SK-N-SH treated with all-trans-retinoic acid at 6 μM for 48 hours (cell line): ENCODE results near the gene YWHAE.

Experiments used
- ATAC-seq: fragments of 200-7000 bp; cut with Tn5 transposase; 3 replicates; pipeline ENCODE4 v1.9.1; 2020; ENCODE audit warnings: mild to moderate bottlenecking, moderate library complexity
- CREB5 ChIP-seq: fragments of 250-450 bp; sonication (Bioruptor Pico); IDR thresholded peaks from 2 replicates; pipeline ENCODE4 v1.5.1; 2020; ENCODE audit warnings: low read depth, mild to moderate bottlenecking, moderate library complexity
- CSDC2 ChIP-seq: fragments of 250-450 bp; sonication (Bioruptor Pico); IDR thresholded peaks from 2 replicates; pipeline ENCODE4 v1.5.0; 2020; ENCODE audit warnings: mild to moderate bottlenecking, moderate library complexity
- CSRNP3 ChIP-seq: fragments of 250-450 bp; sonication (Bioruptor Pico); IDR thresholded peaks from 2 replicates; pipeline ENCODE4 v1.5.1; 2021; ENCODE audit warnings: mild to moderate bottlenecking, moderate library complexity
- ESRRG ChIP-seq: fragments of 250-450 bp; sonication (Bioruptor Pico); IDR thresholded peaks from 2 replicates; pipeline ENCODE4 v1.6.1; 2021; ENCODE audit warnings: mild to moderate bottlenecking
- GLIS3 ChIP-seq: fragments of 250-450 bp; sonication (Bioruptor Pico); IDR thresholded peaks from 2 replicates; pipeline ENCODE4 v1.5.0; 2020; ENCODE audit warnings: mild to moderate bottlenecking, moderate library complexity
- ISL1 ChIP-seq: fragments of 250-450 bp; sonication (Bioruptor Pico); IDR thresholded peaks from 2 replicates; pipeline ENCODE4 v2.1.2; 2022; ENCODE audit warnings: mild to moderate bottlenecking, moderate library complexity
- OSR1 ChIP-seq: fragments of 250-450 bp; sonication (Bioruptor Pico); IDR thresholded peaks from 2 replicates; pipeline ENCODE4 v1.8.0; 2022; ENCODE audit warnings: moderate library complexity, mild to moderate bottlenecking, inconsistent platforms
- PATZ1 ChIP-seq: fragments of 250-450 bp; sonication (Bioruptor Pico); IDR thresholded peaks from 2 replicates; pipeline ENCODE4 v1.8.0; 2020; ENCODE audit warnings: mild to moderate bottlenecking, moderate library complexity, borderline replicate concordance
- POU6F1 ChIP-seq: fragments of 250-450 bp; sonication (Bioruptor Pico); IDR thresholded peaks from 2 replicates; pipeline ENCODE4 v1.8.0; 2021; ENCODE audit warnings: low read depth, mild to moderate bottlenecking, moderate library complexity, borderline replicate concordance
- PPARA ChIP-seq: fragments of 250-450 bp; sonication (Bioruptor Pico); IDR thresholded peaks from 2 replicates; pipeline ENCODE4 v1.5.0; 2020; ENCODE audit warnings: mild to moderate bottlenecking, borderline replicate concordance
- RARB ChIP-seq: fragments of 250-450 bp; sonication (Bioruptor Pico); IDR thresholded peaks from 2 replicates; pipeline ENCODE4 v1.8.0; 2021; ENCODE audit warnings: mild to moderate bottlenecking, moderate library complexity
- SNAI2 ChIP-seq: fragments of 250-450 bp; sonication (Bioruptor Pico); IDR thresholded peaks from 2 replicates; pipeline ENCODE4 v1.5.0; 2020; ENCODE audit warnings: mild to moderate bottlenecking, moderate library complexity
- TCF4 ChIP-seq: fragments of 250-450 bp; sonication (Bioruptor Pico); IDR thresholded peaks from 2 replicates; pipeline ENCODE4 v1.8.0; 2021; ENCODE audit warnings: mild to moderate bottlenecking, moderate library complexity, borderline replicate concordance
- TSHZ2 ChIP-seq: fragments of 250-450 bp; sonication (Bioruptor Pico); IDR thresholded peaks from 2 replicates; pipeline ENCODE4 v1.5.0; 2020; ENCODE audit warnings: mild to moderate bottlenecking, moderate library complexity
- ZC3H10 ChIP-seq: fragments of 250-450 bp; sonication (Bioruptor Pico); IDR thresholded peaks from 2 replicates; pipeline ENCODE4 v1.5.1; 2021; ENCODE audit warnings: mild to moderate bottlenecking, moderate library complexity
- ZFP3 ChIP-seq: fragments of 250-450 bp; sonication (Bioruptor Pico); IDR thresholded peaks from 2 replicates; pipeline ENCODE4 v1.5.0; 2020; ENCODE audit warnings: mild to moderate bottlenecking, moderate library complexity
- ZFP30 ChIP-seq: fragments of 450-650 bp; formaldehyde crosslinking; IDR thresholded peaks from 2 replicates; pipeline ENCODE4 v1.5.0; 2022; ENCODE audit warnings: mild to moderate bottlenecking, moderate library complexity
- ZNF565 ChIP-seq: fragments of 450-650 bp; formaldehyde crosslinking; conservative IDR thresholded peaks from 2 replicates; pipeline ENCODE4 v1.5.0; 2020; ENCODE audit warnings: low read depth, mild to moderate bottlenecking, moderate library complexity
- ZNF70 ChIP-seq: fragments of 450-650 bp; formaldehyde crosslinking; IDR thresholded peaks from 2 replicates; pipeline ENCODE4 v1.5.0; 2020; ENCODE audit warnings: mild to moderate bottlenecking, moderate library complexity

The YWHAE gene

GRCh38 chr17:1351971-1352370, 48.1 kb downstream of the YWHAE start:
- no peak for ATAC-seq
- TF ChIP-seq PPARA (CRISPR knock-in tag): no peak
- TF ChIP-seq ZNF70 (CRISPR knock-in tag): no peak
- TF ChIP-seq ISL1 (CRISPR knock-in tag): no peak
- TF ChIP-seq CSDC2 (CRISPR knock-in tag): no peak
- no peak for TF ChIP-seq ZC3H10 (CRISPR knock-in tag)
- TF ChIP-seq OSR1: no peak
- no peak for TF ChIP-seq PATZ1
- no peak for TF ChIP-seq ZFP30 (CRISPR knock-in tag)
- no peak for TF ChIP-seq ESRRG (CRISPR knock-in tag)
- no peak for TF ChIP-seq CREB5 (CRISPR knock-in tag)
- no peak for TF ChIP-seq SNAI2
- TF ChIP-seq TSHZ2: no peak
- no peak for TF ChIP-seq CSRNP3 (CRISPR knock-in tag)
- TF ChIP-seq, all 23 proteins: peak for 0

- no peak for TF ChIP-seq CSDC2 (CRISPR knock-in tag)
- no peak for TF ChIP-seq PPARA (CRISPR knock-in tag)
- no peak for TF ChIP-seq ISL1 (CRISPR knock-in tag)
- no peak for TF ChIP-seq GLIS3 (CRISPR knock-in tag)
- no peak for TF ChIP-seq OSR1
- no peak for TF ChIP-seq TCF4 (CRISPR knock-in tag)
- TF ChIP-seq ESRRG (CRISPR knock-in tag): no peak
- no peak for TF ChIP-seq PATZ1
- TF ChIP-seq RARB (CRISPR knock-in tag): no peak
- no peak for TF ChIP-seq ZNF70 (CRISPR knock-in tag)
- TF ChIP-seq CREB5 (CRISPR knock-in tag): no peak
- no peak for TF ChIP-seq ZNF565 (CRISPR knock-in tag)
- no peak for TF ChIP-seq SNAI2
- TF ChIP-seq ZFP3 (CRISPR knock-in tag): no peak
- no peak for TF ChIP-seq TSHZ2
- no peak for TF ChIP-seq POU6F1 (CRISPR knock-in tag)
- no peak for TF ChIP-seq CSRNP3 (CRISPR knock-in tag)
- ATAC-seq: no peak
Measured at GRCh38 chr17:1351275-1351674, 48.7 kb downstream of the YWHAE start.
